ENCODE data around the gene BNIP3.

GRCh38 chr10:131926743-131927595 lies 54.8 kb downstream of the BNIP3 start:
- no peak for TF ChIP-seq POLR2A (IDR thresholded peaks at IDR 0.05; ENCODE audit: low read length)
- TF ChIP-seq GATA1 (IDR thresholded peaks at IDR 0.05; ENCODE audit: low read depth, low read length): no peak
